Measurements from ENCODE around the gene TUG1.

Gene TUG1

GRCh38 chr22:30994960-30995359 is 25.9 kb downstream of the TUG1 start:
- DNase-seq (ENCODE audit: low read depth in 2 of 2): no peak
- H3K4me3 ChIP-seq (replicated peaks in 1 of 2; ENCODE audit: low read depth in 2 of 2, low read length in 2 of 2): no peak overlapping the region
- TF ChIP-seq CTCF (IDR thresholded peaks at IDR 0.05; ENCODE audit: low read depth, low read length): no peak

DNA sequence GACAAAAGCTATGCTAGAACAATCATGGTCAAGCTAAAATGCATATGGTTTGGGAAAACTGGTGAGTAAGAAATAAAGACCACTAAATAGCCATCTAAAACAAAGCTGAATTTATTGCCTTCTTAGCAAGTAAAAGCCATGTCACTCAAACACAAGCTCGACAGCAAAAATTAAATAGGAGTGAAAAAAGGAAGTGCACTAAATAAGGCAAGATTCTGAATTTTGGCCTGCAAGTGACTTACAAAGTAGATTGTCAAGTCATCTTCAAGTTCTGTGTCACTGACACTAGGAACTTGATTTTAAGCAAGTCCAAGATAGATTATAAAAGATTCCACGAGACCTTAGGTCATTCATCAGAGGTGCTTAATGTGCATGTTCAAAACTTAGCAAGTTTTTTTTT is 27.4 kb downstream of the TUG1 start:
- no peak overlapping the region for H3K4me3 ChIP-seq (replicated peaks in 1 of 2; ENCODE audit: low read depth in 2 of 2, low read length in 2 of 2)
- DNase-seq (ENCODE audit: low read depth in 2 of 2): no peak
- TF ChIP-seq CTCF (IDR thresholded peaks at IDR 0.05; ENCODE audit: low read depth, low read length): no peak

GRCh38 chr22:30998329-30998728 is 29.3 kb downstream of the TUG1 start:
- TF ChIP-seq CTCF (IDR thresholded peaks at IDR 0.05; ENCODE audit: low read depth, low read length): no peak
- H3K4me3 ChIP-seq (replicated peaks in 1 of 2; ENCODE audit: low read depth in 2 of 2, low read length in 2 of 2): no peak overlapping the region
- DNase-seq (ENCODE audit: low read depth in 2 of 2): no peak

DNA sequence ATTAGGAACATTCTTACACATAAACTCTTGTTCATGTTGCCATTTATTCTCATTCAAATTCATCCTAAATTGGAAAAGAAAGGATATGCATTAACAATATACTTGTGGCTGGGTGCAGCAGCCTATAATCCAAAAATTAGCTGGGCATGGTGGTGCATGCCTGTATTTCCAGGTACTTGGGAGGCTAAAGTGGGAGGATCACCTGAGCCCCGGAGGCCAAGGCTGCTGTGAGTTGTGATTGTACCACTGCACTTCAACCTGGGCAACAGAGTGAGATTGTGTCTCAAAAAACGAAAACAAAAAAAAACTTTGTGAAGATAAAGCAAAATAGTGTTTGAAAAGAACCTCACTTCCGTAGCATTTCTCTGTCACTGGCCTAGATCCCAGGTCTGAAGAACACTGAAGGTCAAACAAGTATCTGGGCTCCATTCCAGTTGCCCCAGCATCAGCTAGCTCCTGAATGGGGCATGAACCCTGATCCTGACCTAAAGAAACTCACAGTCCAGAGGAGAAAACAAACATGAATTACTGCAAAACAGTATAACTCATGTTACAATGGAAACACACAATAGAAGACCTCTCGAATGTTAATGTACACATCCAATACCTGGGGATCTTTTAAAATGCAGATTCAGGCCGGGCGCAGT is 32.2 kb downstream of the TUG1 start:
- DNase-seq (ENCODE audit: low read depth in 2 of 2): no peak
- H3K4me3 ChIP-seq (replicated peaks in 1 of 2; ENCODE audit: low read depth in 2 of 2, low read length in 2 of 2): no peak overlapping the region
- no peak for TF ChIP-seq CTCF (IDR thresholded peaks at IDR 0.05; ENCODE audit: low read depth, low read length)

DNA sequence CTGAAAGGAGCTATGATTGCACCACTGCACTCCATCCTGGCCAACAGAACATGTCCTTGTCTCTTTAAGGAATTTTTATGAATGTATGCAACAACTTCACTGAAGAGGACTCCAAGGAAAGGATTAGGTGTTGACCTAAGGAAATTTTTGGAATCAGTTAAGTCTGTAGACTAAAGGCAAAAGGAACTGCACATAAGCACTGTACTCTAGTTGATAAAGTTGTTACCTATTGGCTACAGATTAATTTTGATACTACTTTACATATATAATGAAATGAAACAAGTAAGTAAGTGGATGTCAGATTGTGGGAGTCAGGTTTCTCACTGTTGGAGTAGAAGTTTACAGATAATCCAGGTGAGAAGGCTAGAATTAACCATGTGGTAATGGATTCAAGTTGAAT is 36.5 kb downstream of the TUG1 start:
- no peak overlapping the region for H3K4me3 ChIP-seq (replicated peaks in 1 of 2; ENCODE audit: low read depth in 2 of 2, low read length in 2 of 2)
- no peak for TF ChIP-seq CTCF (IDR thresholded peaks at IDR 0.05; ENCODE audit: low read depth, low read length)

GRCh38 chr22:31019191-31019930 is 50.3 kb downstream of the TUG1 start:
- DNase-seq (ENCODE audit: low read depth in 2 of 2): no peak
- TF ChIP-seq CTCF (IDR thresholded peaks at IDR 0.05; ENCODE audit: low read depth, low read length): no peak
- H3K4me3 ChIP-seq (replicated peaks in 1 of 2; ENCODE audit: low read depth in 2 of 2, low read length in 2 of 2): no peak overlapping the region

More for the DNA sequence above, 36.5 kb downstream of the TUG1 start:
- no peak for DNase-seq (ENCODE audit: low read depth in 2 of 2)

Measured in cardiac fibroblast (primary cell).